Vagina (tissue), 2 donors: ENCODE data around the gene SMIM1.

ENCODE experiments used
- POLR2AphosphoS5 ChIP-seq, 2 donors: sonication (generic); formaldehyde crosslinking; IDR thresholded peaks; one replicate each; pipeline ENCODE4 v1.9.0; 2017; ENCODE audit warnings: antibody characterized with exemption in 2 of 2, mild to moderate bottlenecking in 2 of 2, low read depth in 1 of 2; ENCODE audit not compliant: insufficient read depth in 1 of 2
- TF ChIP-seq, protein P1 (sequence below), 3 experiments: fragments of 450-650 bp in 2 of 3; fragments of 200-600 bp in 1 of 3; sonication (generic) in 1 of 3; IDR thresholded peaks; one replicate each; pipeline ENCODE4 v1.5.1; 2017 to 2019; ENCODE audit warnings: antibody characterized with exemption in 3 of 3, mild to moderate bottlenecking in 2 of 3, moderate library complexity in 2 of 3

DNA sequence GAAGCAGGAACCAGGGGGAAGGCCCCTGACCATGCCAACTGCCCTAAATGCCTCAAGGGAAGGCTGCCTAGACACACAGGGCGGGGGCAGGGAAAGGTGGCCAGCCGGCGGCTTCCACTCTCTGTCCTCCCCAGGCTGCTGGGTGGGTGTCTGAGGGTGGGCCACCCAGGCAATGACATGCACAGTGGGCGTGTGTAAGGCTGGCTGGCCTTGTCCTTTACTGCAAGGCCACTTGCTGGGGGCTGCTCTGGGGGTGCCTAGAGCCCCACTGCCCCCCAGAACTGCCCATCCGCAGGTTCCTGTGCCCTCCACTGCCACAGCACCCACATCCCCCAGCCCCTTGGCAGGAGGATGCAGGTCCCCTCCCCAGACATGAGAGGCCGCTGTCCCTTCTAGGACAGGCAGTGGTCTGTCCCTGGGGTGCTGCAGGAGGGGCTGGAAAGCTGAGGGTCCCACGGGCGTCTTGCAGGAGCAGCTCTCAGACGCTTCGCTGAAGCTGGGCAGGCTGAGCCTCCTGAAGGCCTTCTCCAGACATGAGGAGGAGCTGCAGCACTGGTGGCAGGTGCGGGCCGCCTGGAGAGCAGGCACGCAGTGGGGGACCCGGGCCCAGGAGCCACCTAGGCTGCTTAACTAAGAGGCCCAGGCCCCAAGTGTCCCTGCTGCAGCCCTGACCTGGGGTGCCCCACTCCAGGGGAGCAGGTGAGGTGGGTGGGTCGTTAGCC, 10.2 kb upstream of the SMIM1 start:
- TF ChIP-seq, protein P1, sequence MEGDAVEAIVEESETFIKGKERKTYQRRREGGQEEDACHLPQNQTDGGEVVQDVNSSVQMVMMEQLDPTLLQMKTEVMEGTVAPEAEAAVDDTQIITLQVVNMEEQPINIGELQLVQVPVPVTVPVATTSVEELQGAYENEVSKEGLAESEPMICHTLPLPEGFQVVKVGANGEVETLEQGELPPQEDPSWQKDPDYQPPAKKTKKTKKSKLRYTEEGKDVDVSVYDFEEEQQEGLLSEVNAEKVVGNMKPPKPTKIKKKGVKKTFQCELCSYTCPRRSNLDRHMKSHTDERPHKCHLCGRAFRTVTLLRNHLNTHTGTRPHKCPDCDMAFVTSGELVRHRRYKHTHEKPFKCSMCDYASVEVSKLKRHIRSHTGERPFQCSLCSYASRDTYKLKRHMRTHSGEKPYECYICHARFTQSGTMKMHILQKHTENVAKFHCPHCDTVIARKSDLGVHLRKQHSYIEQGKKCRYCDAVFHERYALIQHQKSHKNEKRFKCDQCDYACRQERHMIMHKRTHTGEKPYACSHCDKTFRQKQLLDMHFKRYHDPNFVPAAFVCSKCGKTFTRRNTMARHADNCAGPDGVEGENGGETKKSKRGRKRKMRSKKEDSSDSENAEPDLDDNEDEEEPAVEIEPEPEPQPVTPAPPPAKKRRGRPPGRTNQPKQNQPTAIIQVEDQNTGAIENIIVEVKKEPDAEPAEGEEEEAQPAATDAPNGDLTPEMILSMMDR (IDR thresholded peaks at IDR 0.05), result no peak
- TF ChIP-seq POLR2AphosphoS5 (IDR thresholded peaks at IDR 0.05; ENCODE audit: insufficient read depth in 1 of 2, low read depth in 1 of 2), result no peak
